ENCODE measurements around the gene TOX3. TPM values are rescaled to one million over a fixed set of nuclear protein-coding genes. Genes with fewer than 3 reads are reported as not detected.

Gene TOX3
- total and polyA plus RNA-seq, 2 of the 8 experiments (the other 6 are each of a cell fraction or from before 2014, with no cell fraction given) = 16.7 to 31.2 TPM

DNA sequence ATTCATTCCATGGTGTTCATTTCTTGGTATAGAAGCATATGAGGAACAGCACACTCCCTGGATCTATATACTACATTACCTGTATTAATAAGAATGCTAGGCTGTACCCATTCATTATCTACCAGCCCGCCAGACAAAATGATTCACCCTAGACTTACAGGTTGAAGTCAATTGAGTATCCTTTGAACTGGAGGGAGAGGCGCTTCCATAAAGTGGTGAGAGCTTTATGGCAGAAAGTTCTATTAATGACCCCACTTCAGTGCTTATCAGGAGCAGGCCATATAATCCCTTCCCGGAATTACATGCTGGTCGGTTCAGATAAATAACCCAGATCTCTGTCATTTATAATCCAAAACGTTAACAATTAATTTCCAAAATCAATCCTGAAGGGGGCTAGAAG is 44.5 kb upstream of the TOX3 start (continued):
- TF ChIP-seq FOSL1 (IDR thresholded peaks at IDR 0.05; ENCODE audit: insufficient read depth, low read depth, low read length) (no peak), TEAD4 (IDR thresholded peaks at IDR 0.05; ENCODE audit: low read depth, low read length) (no peak)
- TF ChIP-seq, protein P1, sequence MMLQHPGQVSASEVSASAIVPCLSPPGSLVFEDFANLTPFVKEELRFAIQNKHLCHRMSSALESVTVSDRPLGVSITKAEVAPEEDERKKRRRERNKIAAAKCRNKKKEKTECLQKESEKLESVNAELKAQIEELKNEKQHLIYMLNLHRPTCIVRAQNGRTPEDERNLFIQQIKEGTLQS (IDR thresholded peaks at IDR 0.05; ENCODE audit: insufficient read depth, low read depth, low read length) = no peak
- TF ChIP-seq, protein P2, sequence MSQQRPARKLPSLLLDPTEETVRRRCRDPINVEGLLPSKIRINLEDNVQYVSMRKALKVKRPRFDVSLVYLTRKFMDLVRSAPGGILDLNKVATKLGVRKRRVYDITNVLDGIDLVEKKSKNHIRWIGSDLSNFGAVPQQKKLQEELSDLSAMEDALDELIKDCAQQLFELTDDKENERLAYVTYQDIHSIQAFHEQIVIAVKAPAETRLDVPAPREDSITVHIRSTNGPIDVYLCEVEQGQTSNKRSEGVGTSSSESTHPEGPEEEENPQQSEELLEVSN (IDR thresholded peaks at IDR 0.05) = no peak

All from H1 (cell line).